ENCODE measurements around the gene RNF31.

The RNF31 gene

GRCh38 chr14:24177891-24178290, 30.6 kb downstream of the RNF31 start (continued):
- no peak for TF ChIP-seq TSHZ2 (CRISPR knock-in tag; IDR thresholded peaks at IDR 0.05)
- no peak for TF ChIP-seq ZFP30 (CRISPR knock-in tag; IDR thresholded peaks at IDR 0.05)
- no peak for TF ChIP-seq SNAI2 (CRISPR knock-in tag; IDR thresholded peaks at IDR 0.05)
- no peak for TF ChIP-seq CSRNP3 (CRISPR knock-in tag; IDR thresholded peaks at IDR 0.05)
- TF ChIP-seq ESRRG (CRISPR knock-in tag; IDR thresholded peaks at IDR 0.05): no peak

GRCh38 chr14:24178399-24179178, 31.3 kb downstream of the RNF31 start:
- no peak for ATAC-seq
- TF ChIP-seq GLIS3 (CRISPR knock-in tag; IDR thresholded peaks at IDR 0.05): no peak
- no peak for TF ChIP-seq ESRRG (CRISPR knock-in tag; IDR thresholded peaks at IDR 0.05)
- TF ChIP-seq CSRNP3 (CRISPR knock-in tag; IDR thresholded peaks at IDR 0.05): no peak
- TF ChIP-seq ZNF70 (CRISPR knock-in tag; IDR thresholded peaks at IDR 0.05): no peak
- TF ChIP-seq ZNF565 (CRISPR knock-in tag; conservative IDR thresholded peaks at IDR 0.05; ENCODE audit: low read depth): no peak
- TF ChIP-seq TCF4 (CRISPR knock-in tag; IDR thresholded peaks at IDR 0.05; ENCODE audit: borderline replicate concordance): no peak
- no peak for TF ChIP-seq RARB (CRISPR knock-in tag; IDR thresholded peaks at IDR 0.05)
- TF ChIP-seq ISL1 (CRISPR knock-in tag; IDR thresholded peaks at IDR 0.05): no peak
- TF ChIP-seq ZNF8 (CRISPR knock-in tag; IDR thresholded peaks at IDR 0.05): no peak
- TF ChIP-seq TSHZ2 (CRISPR knock-in tag; IDR thresholded peaks at IDR 0.05): no peak
- no peak for TF ChIP-seq POU6F1 (CRISPR knock-in tag; IDR thresholded peaks at IDR 0.05; ENCODE audit: borderline replicate concordance, low read depth)
- no peak for TF ChIP-seq BACH2 (CRISPR knock-in tag; IDR thresholded peaks at IDR 0.05; ENCODE audit: borderline replicate concordance)
- no peak for TF ChIP-seq ZFP3 (CRISPR knock-in tag; IDR thresholded peaks at IDR 0.05)
- TF ChIP-seq ZFP30 (CRISPR knock-in tag; IDR thresholded peaks at IDR 0.05): no peak
- no peak for TF ChIP-seq CSDC2 (CRISPR knock-in tag; IDR thresholded peaks at IDR 0.05)

GRCh38 chr14:24179294-24179960, 32.1 kb downstream of the RNF31 start:
- no peak; the same call in 2 of the 3 replicates for ATAC-seq
- TF ChIP-seq ISL1 (CRISPR knock-in tag; IDR thresholded peaks at IDR 0.05): no peak
- no peak for TF ChIP-seq ZNF70 (CRISPR knock-in tag; IDR thresholded peaks at IDR 0.05)
- TF ChIP-seq RARB (CRISPR knock-in tag; IDR thresholded peaks at IDR 0.05): no peak
- TF ChIP-seq TSHZ2 (CRISPR knock-in tag; IDR thresholded peaks at IDR 0.05): no peak
- TF ChIP-seq ZC3H10 (CRISPR knock-in tag; IDR thresholded peaks at IDR 0.05): no peak
- TF ChIP-seq ESRRG (CRISPR knock-in tag; IDR thresholded peaks at IDR 0.05): no peak
- no peak for TF ChIP-seq BACH2 (CRISPR knock-in tag; IDR thresholded peaks at IDR 0.05; ENCODE audit: borderline replicate concordance)
- TF ChIP-seq SNAI2 (CRISPR knock-in tag; IDR thresholded peaks at IDR 0.05): no peak
- TF ChIP-seq OSR1 (CRISPR knock-in tag; IDR thresholded peaks at IDR 0.05): no peak
- TF ChIP-seq GLIS3 (CRISPR knock-in tag; IDR thresholded peaks at IDR 0.05): no peak
- no peak for TF ChIP-seq TCF4 (CRISPR knock-in tag; IDR thresholded peaks at IDR 0.05; ENCODE audit: borderline replicate concordance)
- no peak for TF ChIP-seq TOX (CRISPR knock-in tag; IDR thresholded peaks at IDR 0.05; ENCODE audit: borderline replicate concordance)
- no peak for TF ChIP-seq PATZ1 (CRISPR knock-in tag; IDR thresholded peaks at IDR 0.05; ENCODE audit: borderline replicate concordance)
